T47D (cell line): ENCODE data around the gene HK1.

Source experiments
- DNase-seq, 2 experiments: peaks; one replicate each; pipeline versions ENCODE4 v3.0.0 to v3.0.0-alpha.2; 2011 to 2012; ENCODE audit warnings: low read depth in 1 of 2, low spot score in 1 of 2
- JUND ChIP-seq: IDR thresholded peaks from 2 replicates; pipeline ENCODE4 v1.6.1; 2012; ENCODE audit warnings: low read depth
- in situ Hi-C: cut with HindIII; loops from 2 replicates; pipeline ENCODE4 v1.10.0; 2016; ENCODE audit warnings: low sequenced_read_pairs, low pct_unique_long_range_greater_than_20kb

HK1 gene

GRCh38 chr10:69385454-69386350 lies 107.4 kb downstream of the HK1 start:
- no peak for TF ChIP-seq JUND
- peak in 1 of 2 experiments; percentile 86 for DNase-seq
- in situ Hi-C loops = no loop called here

- in situ Hi-C loops = no loop called here
- TF ChIP-seq JUND = no peak
- DNase-seq = peak in 1 of 2 experiments; percentile 42
Measured at GRCh38 chr10:69387500-69387899, 109.2 kb downstream of the HK1 start.

GRCh38 chr10:69388488-69388887 lies 110.2 kb downstream of the HK1 start:
- in situ Hi-C loops = no loop called here
- TF ChIP-seq JUND = no peak
- DNase-seq = no peak

- no peak for TF ChIP-seq JUND
- in situ Hi-C loops = no loop called here
- peak; percentile 36 to 52 for DNase-seq
Measured at GRCh38 chr10:69389827-69390490, 111.7 kb downstream of the HK1 start.

- in situ Hi-C loops = no loop called here
- DNase-seq = no peak
Measured at GRCh38 chr10:69391158-69391557, 112.9 kb downstream of the HK1 start.

GRCh38 chr10:69392481-69393000 lies 114.2 kb downstream of the HK1 start:
- in situ Hi-C loops = no loop called here
- DNase-seq = peak; percentile 48 to 86
- TF ChIP-seq JUND = no peak

More at GRCh38 chr10:69391158-69391557, 112.9 kb downstream of the HK1 start:
- no peak for TF ChIP-seq JUND

- no peak for DNase-seq
- in situ Hi-C loops = no loop called here
- TF ChIP-seq JUND = no peak
Measured at GRCh38 chr10:69394020-69394419, 115.7 kb downstream of the HK1 start.

GRCh38 chr10:69397972-69398371 lies 119.7 kb downstream of the HK1 start:
- no peak for TF ChIP-seq JUND
- in situ Hi-C loops = no loop called here
- no peak for DNase-seq

- in situ Hi-C loops = no loop called here
- no peak for TF ChIP-seq JUND
- DNase-seq = no peak
Measured at GRCh38 chr10:69398466-69398865, 120.2 kb downstream of the HK1 start.

- DNase-seq = no peak
- TF ChIP-seq JUND = no peak
- in situ Hi-C loops = no loop called here
Measured at GRCh38 chr10:69400936-69401335, 122.6 kb downstream of the HK1 start.

GRCh38 chr10:69401416-69401815 lies 123.1 kb downstream of the HK1 start:
- DNase-seq = no peak
- no peak for TF ChIP-seq JUND
- in situ Hi-C loops = no loop called here

- TF ChIP-seq JUND = no peak
- in situ Hi-C loops = no loop called here
- DNase-seq = no peak
Measured at GRCh38 chr10:69402386-69402785, 124.1 kb downstream of the HK1 start.

GRCh38 chr10:69403066-69403465 lies 124.8 kb downstream of the HK1 start:
- DNase-seq = no peak
- in situ Hi-C loops = no loop called here
- TF ChIP-seq JUND = no peak

- TF ChIP-seq JUND = no peak
- DNase-seq = no peak
- in situ Hi-C loops = no loop called here
Measured at GRCh38 chr10:69403519-69403918, 125.2 kb downstream of the HK1 start.
